Endothelial cell of umbilical vein (primary cell): ENCODE data around the gene CNNM4. TPM values are rescaled to one million over a fixed set of nuclear protein-coding genes. Genes with fewer than 3 reads are reported as not detected.

Experiments
- BruUV-seq: library from RNA; stranded (reverse); fragments of 400-500 nt; replicated peaks from 2 replicates; lab custom pipeline; 2021; lab: Mats Ljungman, UMichigan
- CTCF ChIA-PET: fragments of 300-600, 350-600 bp; sonication (Branson Sonifier 250); formaldehyde crosslinking; loops from one replicate; lab custom pipeline; 2021; ENCODE audit warnings: antibody characterized with exemption, inconsistent platforms; lab: Charles Lee
- POLR2A ChIA-PET: fragments of 300-600, 350-600 bp; sonication (Branson Sonifier 250); formaldehyde crosslinking; loops from one replicate; lab custom pipeline; 2021; ENCODE audit warnings: antibody characterized with exemption, inconsistent platforms; lab: Charles Lee
- DNase-seq: peaks from one replicate; pipeline ENCODE4 v3.0.0-alpha.2; 2011; ENCODE audit warnings: low read depth, low spot score
- FAIRE-seq: peaks from 2 replicates; lab custom pipeline; 2011; peaks lifted over from hg19 to GRCh38; lab: Jason Lieb, UNC
- H2AFZ ChIP-seq: 2 replicates; pipeline ENCODE4 v1.6.0; 2012; ENCODE audit warnings: low read depth, low read length, control low read depth, inconsistent platforms
- H3K27ac ChIP-seq: 2 replicates; pipeline ENCODE4 v1.5.1; 2011; ENCODE audit warnings: low read depth, mild to moderate bottlenecking, control low read depth, low read length, moderate library complexity; ENCODE audit not compliant: insufficient read depth
- H3K27me3 ChIP-seq, 2 experiments: 2 replicates each; pipeline versions ENCODE4 v1.6.0 to v1.6.1; 2011; ENCODE audit warnings: low read length in 2 of 2, mixed read lengths in 1 of 2; ENCODE audit not compliant: control insufficient read depth in 2 of 2, insufficient read depth in 2 of 2
- H3K36me3 ChIP-seq, 2 experiments: 2 replicates in 1 of 2; 3 replicates in 1 of 2; pipeline ENCODE4 v1.5.1; 2011; ENCODE audit warnings: low read length in 2 of 2, mild to moderate bottlenecking in 1 of 2, moderate library complexity in 1 of 2; ENCODE audit not compliant: control insufficient read depth in 2 of 2, insufficient read depth in 2 of 2; ENCODE audit errors: extremely low read depth in 1 of 2
- H3K4me1 ChIP-seq: 3 replicates; pipeline ENCODE4 v1.5.1; 2011; ENCODE audit warnings: mild to moderate bottlenecking, low read length; ENCODE audit not compliant: control insufficient read depth, insufficient read depth; ENCODE audit errors: extremely low read depth
- H3K4me2 ChIP-seq: 2 replicates; pipeline ENCODE4 v1.6.1; 2011; ENCODE audit warnings: low read length, control low read depth, mixed read lengths; ENCODE audit not compliant: insufficient read depth
- H3K4me3 ChIP-seq, 3 experiments: fragments of 200-600 bp in 1 of 3; sonication (generic), shearing (Covaris generic) in 1 of 3; replicated peaks in 1 of 3; 2 replicates each; pipeline ENCODE4 v1.5.1; 2011 to 2016; ENCODE audit warnings: control low read depth in 3 of 3, low read length in 3 of 3, mild to moderate bottlenecking in 2 of 3, inconsistent platforms in 1 of 3, low read depth in 1 of 3, moderate library complexity in 1 of 3; ENCODE audit not compliant: insufficient read depth in 1 of 3
- H3K79me2 ChIP-seq: 2 replicates; pipeline ENCODE4 v1.6.0; 2012; ENCODE audit warnings: low read length, inconsistent platforms; ENCODE audit not compliant: control insufficient read depth, insufficient read depth
- H3K9ac ChIP-seq: replicated peaks from 2 replicates; pipeline ENCODE3; 2011; ENCODE audit warnings: low read length, control low read depth; ENCODE audit not compliant: insufficient read depth; ENCODE audit errors: extremely low read depth
- H3K9me1 ChIP-seq: replicated peaks from 3 replicates; pipeline ENCODE4 v1.6.0; 2011; ENCODE audit warnings: mild to moderate bottlenecking, low read length; ENCODE audit not compliant: control insufficient read depth, insufficient read depth; ENCODE audit errors: extremely low read depth
- H3K9me3 ChIP-seq: replicated peaks from 2 replicates; pipeline ENCODE4 v1.5.1; 2012; ENCODE audit warnings: low read length, inconsistent platforms; ENCODE audit not compliant: control insufficient read depth, insufficient read depth
- H4K20me1 ChIP-seq: replicated peaks from 2 replicates; pipeline ENCODE3; 2011; ENCODE audit warnings: mild to moderate bottlenecking, low read length; ENCODE audit not compliant: control insufficient read depth, insufficient read depth; ENCODE audit errors: extremely low read depth
- CTCF ChIP-seq, 2 donors: IDR thresholded peaks; 1 replicate in 1 of 2; 2 replicates in 1 of 2; pipeline ENCODE4 v1.5.1; 2011; ENCODE audit warnings: low read length in 2 of 2, mild to moderate bottlenecking in 2 of 2, moderate library complexity in 2 of 2, control low read depth in 1 of 2, inconsistent platforms in 1 of 2, low read depth in 1 of 2; ENCODE audit not compliant: insufficient read depth in 1 of 2; ENCODE audit errors: extremely low read depth in 1 of 2
- EZH2 ChIP-seq: IDR thresholded peaks from 2 replicates; pipeline ENCODE4 v1.6.1; 2012; ENCODE audit warnings: borderline replicate concordance, low read depth, mild to moderate bottlenecking, moderate library complexity, low read length, inconsistent platforms; ENCODE audit not compliant: severe bottlenecking
- FOS ChIP-seq: IDR thresholded peaks from 2 replicates; pipeline ENCODE4 v1.6.1; 2011; ENCODE audit warnings: mild to moderate bottlenecking, low read length, moderate library complexity, borderline replicate concordance; ENCODE audit not compliant: insufficient read depth
- GATA2 ChIP-seq: IDR thresholded peaks from 2 replicates; pipeline ENCODE4 v1.7.0; 2011; ENCODE audit warnings: low read depth, mild to moderate bottlenecking, moderate library complexity, mixed read lengths, low read length; ENCODE audit not compliant: insufficient read length, insufficient read depth
- JUN ChIP-seq: IDR thresholded peaks from 2 replicates; pipeline ENCODE4 v1.6.1; 2011; ENCODE audit warnings: borderline replicate concordance, low read depth; ENCODE audit not compliant: insufficient read length, insufficient read depth
- MAX ChIP-seq: IDR thresholded peaks from 2 replicates; pipeline ENCODE4 v1.6.1; 2011; ENCODE audit not compliant: insufficient read depth, insufficient read length
- MYC ChIP-seq: IDR thresholded peaks from one replicate; pipeline ENCODE4 v1.6.1; 2011; ENCODE audit warnings: mild to moderate bottlenecking, low read depth, low read length
- POLR2A ChIP-seq: IDR thresholded peaks from 2 replicates; pipeline ENCODE4 v1.6.1; 2012; ENCODE audit warnings: low read depth, mild to moderate bottlenecking, control low read depth, low read length
- POLR2AphosphoS5 ChIP-seq: IDR thresholded peaks from 2 replicates; pipeline ENCODE4 v1.6.1; 2012; ENCODE audit warnings: low read depth, mild to moderate bottlenecking, control low read depth, low read length, moderate library complexity; ENCODE audit not compliant: insufficient read depth
- dilution Hi-C: fragments of 300-500 bp; cut with MboI; formaldehyde crosslinking; loops from one replicate; pipeline ENCODE4 v1.15.0; 2019; ENCODE audit warnings: low sequenced_read_pairs; ENCODE audit not compliant: extremely low pct_ligation_motif_present
- intact Hi-C: fragments of 100-400 bp; cut with micrococcal nuclease; formaldehyde crosslinking; loops from one replicate; pipeline ENCODE4 v1.10.0; 2022
- polyA plus RNA-seq, 4 experiments: library from polyadenylated mRNA; depleted of rRNA in 3 of 4; stranded (reverse) in 3 of 4; unstranded in 1 of 4; fragments of >200 nt; gene quantifications; 2 replicates each; pipeline versions ENCODE4 v1.2.1 to v1.2.3, GENCODE V29; 2011 to 2012; ENCODE audit warnings: missing spikeins in 1 of 4
- total RNA-seq: library from RNA; stranded (reverse); gene quantifications from 2 replicates; pipeline ENCODE4 v1.2.3, GENCODE V29; 2021

Gene CNNM4
- total and polyA plus RNA-seq, 2 donors (not counting 3 experiments of a cell fraction or from before 2014, with no cell fraction given): 4.7 to 5.3 TPM

GRCh38 chr2:96772903-96773671, 12.4 kb downstream of the CNNM4 start:
- no TSS peak for BruUV-seq
- FAIRE-seq (no peak), DNase-seq (no peak)
- Histone ChIP-seq H3K36me3 (no peaks in the 10 kb centered on the region), H3K9me3 (no peaks in the 10 kb centered on the region), H3K27me3 (no peaks in the 10 kb centered on the region), H3K27ac (no peak overlapping the region), H3K4me1 (no peaks in the 10 kb centered on the region), H4K20me1 (no peaks in the 10 kb centered on the region), H2AFZ (no peak overlapping the region), H3K4me2 (no peak overlapping the region), H3K9me1 (no peaks in the 10 kb centered on the region), H3K4me3 (no peak overlapping the region), H3K9ac (no peak overlapping the region), H3K79me2 (no peaks in the 10 kb centered on the region)
- dilution Hi-C loops (no loop called here), intact Hi-C loops (no loop called here)
- no peak for TF ChIP-seq POLR2A
- no peak for TF ChIP-seq MAX
- no peak for TF ChIP-seq GATA2
- TF ChIP-seq CTCF (IDR thresholded peaks at IDR 0.05; ENCODE audit: extremely low read depth in 1 of 2, insufficient read depth in 1 of 2, low read depth in 1 of 2, low read length in 2 of 2): no peak
- no peak for TF ChIP-seq JUN
- no peak for TF ChIP-seq FOS
- no peak for TF ChIP-seq POLR2AphosphoS5
- no peak for TF ChIP-seq MYC
- TF ChIP-seq EZH2: no peak
- ChIA-PET CTCF (interaction anchor here (1.1 to 1.6 kb wide), 4 partner anchors 8 to 21 kb away, joined by 3 to 7 read pairs (median 6); partner anchors contain the start of gene CNNM4), POLR2A (no interaction called here)
